Measurements from ENCODE around the gene FBXO48.

- TF ChIP-seq EZH2phosphoT487 (IDR thresholded peaks at IDR 0.05; ENCODE audit: unreplicated experiment) (no peak), POLR2AphosphoS5 (IDR thresholded peaks at IDR 0.05; ENCODE audit: low read depth) (no peak), EZH2 (IDR thresholded peaks at IDR 0.05; ENCODE audit: low read depth, unreplicated experiment) (no peak), ZNF114 (CRISPR knock-in tag; IDR thresholded peaks at IDR 0.05) (no peak), REST (IDR thresholded peaks at IDR 0.05; ENCODE audit: unreplicated experiment) (no peak), CREB1 (CRISPR knock-in tag; IDR thresholded peaks at IDR 0.05; ENCODE audit: low read depth) (no peak)
- TF ChIP-seq, protein P1, sequence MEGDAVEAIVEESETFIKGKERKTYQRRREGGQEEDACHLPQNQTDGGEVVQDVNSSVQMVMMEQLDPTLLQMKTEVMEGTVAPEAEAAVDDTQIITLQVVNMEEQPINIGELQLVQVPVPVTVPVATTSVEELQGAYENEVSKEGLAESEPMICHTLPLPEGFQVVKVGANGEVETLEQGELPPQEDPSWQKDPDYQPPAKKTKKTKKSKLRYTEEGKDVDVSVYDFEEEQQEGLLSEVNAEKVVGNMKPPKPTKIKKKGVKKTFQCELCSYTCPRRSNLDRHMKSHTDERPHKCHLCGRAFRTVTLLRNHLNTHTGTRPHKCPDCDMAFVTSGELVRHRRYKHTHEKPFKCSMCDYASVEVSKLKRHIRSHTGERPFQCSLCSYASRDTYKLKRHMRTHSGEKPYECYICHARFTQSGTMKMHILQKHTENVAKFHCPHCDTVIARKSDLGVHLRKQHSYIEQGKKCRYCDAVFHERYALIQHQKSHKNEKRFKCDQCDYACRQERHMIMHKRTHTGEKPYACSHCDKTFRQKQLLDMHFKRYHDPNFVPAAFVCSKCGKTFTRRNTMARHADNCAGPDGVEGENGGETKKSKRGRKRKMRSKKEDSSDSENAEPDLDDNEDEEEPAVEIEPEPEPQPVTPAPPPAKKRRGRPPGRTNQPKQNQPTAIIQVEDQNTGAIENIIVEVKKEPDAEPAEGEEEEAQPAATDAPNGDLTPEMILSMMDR (conservative IDR thresholded peaks at IDR 0.05; ENCODE audit: low read depth in 2 of 2), result no peak
Observed at GRCh38 chr2:68468801-68469200, 1.7 kb upstream of the FBXO48 start.
